ENCODE measurements around the gene SLC39A1. TPM values are rescaled to one million over a fixed set of nuclear protein-coding genes. Genes with fewer than 3 reads are reported as not detected.

SLC39A1 gene
- total and polyA plus RNA-seq, 9 of the 15 experiments (the other 6 are each of a cell fraction or from before 2014, with no cell fraction given), result 9.9 to 81.1 (median 62.7) TPM

DNA sequence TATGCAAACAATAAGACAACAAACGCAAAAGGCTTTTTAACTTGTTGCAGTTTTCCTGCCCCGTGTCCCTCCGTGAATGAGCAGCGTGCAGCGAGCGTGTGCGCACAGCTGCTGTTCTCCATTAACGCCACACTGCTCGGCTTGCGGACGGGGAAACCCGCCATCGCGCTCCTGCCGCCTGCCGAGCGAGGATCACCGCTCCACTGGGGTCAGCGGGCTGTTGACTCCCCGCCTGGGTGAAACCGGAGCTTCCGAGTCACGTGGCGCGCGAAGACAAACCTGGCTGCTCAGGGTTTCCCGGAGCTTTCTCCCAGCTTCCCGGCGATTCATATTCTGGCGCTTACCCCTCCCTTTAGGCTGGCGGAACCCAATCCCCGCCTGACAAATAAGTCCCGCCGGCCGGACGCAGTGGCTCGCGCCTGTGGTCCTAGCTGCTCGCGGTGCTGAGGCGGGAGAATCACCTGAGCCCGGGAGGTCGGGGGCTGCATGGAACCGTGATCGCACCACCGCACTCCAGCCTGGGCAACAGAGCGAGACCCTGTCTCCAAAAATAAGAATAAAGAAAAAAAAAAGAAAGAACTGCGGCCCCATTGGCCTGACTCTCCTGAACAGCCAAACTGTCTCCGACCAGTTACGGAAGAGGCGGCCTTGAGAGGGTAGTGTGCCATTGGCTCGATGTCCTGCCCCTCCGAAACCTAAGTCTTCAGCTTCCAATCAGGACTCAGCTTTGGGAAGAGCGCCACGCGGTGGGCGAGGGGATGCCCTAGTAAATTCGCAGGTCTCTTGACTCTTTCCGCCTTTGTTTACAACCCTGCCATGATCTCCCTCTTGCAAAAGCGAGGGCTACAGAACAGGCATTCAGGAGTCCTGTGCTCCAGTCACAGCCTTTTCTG is 4.0 kb upstream of the SLC39A1 start, which contains the start of gene CREB3L4 (continued):
- TF ChIP-seq, protein P1, sequence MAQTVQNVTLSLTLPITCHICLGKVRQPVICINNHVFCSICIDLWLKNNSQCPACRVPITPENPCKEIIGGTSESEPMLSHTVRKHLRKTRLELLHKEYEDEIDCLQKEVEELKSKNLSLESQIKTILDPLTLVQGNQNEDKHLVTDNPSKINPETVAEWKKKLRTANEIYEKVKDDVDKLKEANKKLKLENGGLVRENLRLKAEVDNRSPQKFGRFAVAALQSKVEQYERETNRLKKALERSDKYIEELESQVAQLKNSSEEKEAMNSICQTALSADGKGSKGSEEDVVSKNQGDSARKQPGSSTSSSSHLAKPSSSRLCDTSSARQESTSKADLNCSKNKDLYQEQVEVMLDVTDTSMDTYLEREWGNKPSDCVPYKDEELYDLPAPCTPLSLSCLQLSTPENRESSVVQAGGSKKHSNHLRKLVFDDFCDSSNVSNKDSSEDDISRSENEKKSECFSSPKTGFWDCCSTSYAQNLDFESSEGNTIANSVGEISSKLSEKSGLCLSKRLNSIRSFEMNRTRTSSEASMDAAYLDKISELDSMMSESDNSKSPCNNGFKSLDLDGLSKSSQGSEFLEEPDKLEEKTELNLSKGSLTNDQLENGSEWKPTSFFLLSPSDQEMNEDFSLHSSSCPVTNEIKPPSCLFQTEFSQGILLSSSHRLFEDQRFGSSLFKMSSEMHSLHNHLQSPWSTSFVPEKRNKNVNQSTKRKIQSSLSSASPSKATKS (CRISPR knock-in tag; IDR thresholded peaks at IDR 0.05), result no peak
- TF ChIP-seq PTBP1 (IDR thresholded peaks at IDR 0.05; ENCODE audit: low read depth, low read length), result 0 out of 2 replicates have a peak, but pooled peaks have one; percentile 14
- 0 out of 2 replicates have a peak, but pooled peaks have one; percentile 37 for TF ChIP-seq ZNF217 (CRISPR knock-in tag; IDR thresholded peaks at IDR 0.05)
- TF ChIP-seq, protein P2, sequence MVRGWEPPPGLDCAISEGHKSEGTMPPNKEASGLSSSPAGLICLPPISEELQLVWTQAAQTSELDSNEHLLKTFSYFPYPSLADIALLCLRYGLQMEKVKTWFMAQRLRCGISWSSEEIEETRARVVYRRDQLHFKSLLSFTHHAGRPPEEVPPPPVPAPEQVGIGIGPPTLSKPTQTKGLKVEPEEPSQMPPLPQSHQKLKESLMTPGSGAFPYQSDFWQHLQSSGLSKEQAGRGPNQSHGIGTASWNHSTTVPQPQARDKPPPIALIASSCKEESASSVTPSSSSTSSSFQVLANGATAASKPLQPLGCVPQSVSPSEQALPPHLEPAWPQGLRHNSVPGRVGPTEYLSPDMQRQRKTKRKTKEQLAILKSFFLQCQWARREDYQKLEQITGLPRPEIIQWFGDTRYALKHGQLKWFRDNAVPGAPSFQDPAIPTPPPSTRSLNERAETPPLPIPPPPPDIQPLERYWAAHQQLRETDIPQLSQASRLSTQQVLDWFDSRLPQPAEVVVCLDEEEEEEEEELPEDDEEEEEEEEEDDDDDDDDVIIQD (CRISPR knock-in tag; IDR thresholded peaks at IDR 0.05), result no peak
- no peak for TF ChIP-seq RBM22 (IDR thresholded peaks at IDR 0.05; ENCODE audit: low read depth, low read length, poor library complexity, severe bottlenecking)
- no peak for TF ChIP-seq ZNF77 (CRISPR knock-in tag; IDR thresholded peaks at IDR 0.05)
- TF ChIP-seq, protein P3, sequence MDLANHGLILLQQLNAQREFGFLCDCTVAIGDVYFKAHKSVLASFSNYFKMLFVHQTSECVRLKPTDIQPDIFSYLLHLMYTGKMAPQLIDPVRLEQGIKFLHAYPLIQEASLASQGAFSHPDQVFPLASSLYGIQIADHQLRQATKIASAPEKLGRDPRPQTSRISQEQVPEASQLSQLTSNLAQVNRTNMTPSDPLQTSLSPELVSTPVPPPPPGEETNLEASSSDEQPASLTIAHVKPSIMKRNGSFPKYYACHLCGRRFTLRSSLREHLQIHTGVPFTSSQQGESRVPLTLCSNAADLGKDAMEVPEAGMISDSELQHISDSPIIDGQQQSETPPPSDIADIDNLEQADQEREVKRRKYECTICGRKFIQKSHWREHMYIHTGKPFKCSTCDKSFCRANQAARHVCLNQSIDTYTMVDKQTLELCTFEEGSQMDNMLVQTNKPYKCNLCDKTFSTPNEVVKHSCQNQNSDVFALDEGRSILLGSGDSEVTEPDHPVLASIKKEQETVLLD (IDR thresholded peaks at IDR 0.05), result 0 out of 2 replicates have a peak, but pooled peaks have one; percentile 24
- TF ChIP-seq, protein P4, sequence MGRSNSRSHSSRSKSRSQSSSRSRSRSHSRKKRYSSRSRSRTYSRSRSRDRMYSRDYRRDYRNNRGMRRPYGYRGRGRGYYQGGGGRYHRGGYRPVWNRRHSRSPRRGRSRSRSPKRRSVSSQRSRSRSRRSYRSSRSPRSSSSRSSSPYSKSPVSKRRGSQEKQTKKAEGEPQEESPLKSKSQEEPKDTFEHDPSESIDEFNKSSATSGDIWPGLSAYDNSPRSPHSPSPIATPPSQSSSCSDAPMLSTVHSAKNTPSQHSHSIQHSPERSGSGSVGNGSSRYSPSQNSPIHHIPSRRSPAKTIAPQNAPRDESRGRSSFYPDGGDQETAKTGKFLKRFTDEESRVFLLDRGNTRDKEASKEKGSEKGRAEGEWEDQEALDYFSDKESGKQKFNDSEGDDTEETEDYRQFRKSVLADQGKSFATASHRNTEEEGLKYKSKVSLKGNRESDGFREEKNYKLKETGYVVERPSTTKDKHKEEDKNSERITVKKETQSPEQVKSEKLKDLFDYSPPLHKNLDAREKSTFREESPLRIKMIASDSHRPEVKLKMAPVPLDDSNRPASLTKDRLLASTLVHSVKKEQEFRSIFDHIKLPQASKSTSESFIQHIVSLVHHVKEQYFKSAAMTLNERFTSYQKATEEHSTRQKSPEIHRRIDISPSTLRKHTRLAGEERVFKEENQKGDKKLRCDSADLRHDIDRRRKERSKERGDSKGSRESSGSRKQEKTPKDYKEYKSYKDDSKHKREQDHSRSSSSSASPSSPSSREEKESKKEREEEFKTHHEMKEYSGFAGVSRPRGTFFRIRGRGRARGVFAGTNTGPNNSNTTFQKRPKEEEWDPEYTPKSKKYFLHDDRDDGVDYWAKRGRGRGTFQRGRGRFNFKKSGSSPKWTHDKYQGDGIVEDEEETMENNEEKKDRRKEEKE (IDR thresholded peaks at IDR 0.05; ENCODE audit: borderline replicate concordance in 1 of 2, control insufficient read depth in 1 of 2, low read depth in 2 of 2, low read length in 1 of 2), result no peak
- 0 out of 2 replicates have a peak, but pooled peaks have one; percentile 21 for TF ChIP-seq XRCC5 (IDR thresholded peaks at IDR 0.05; ENCODE audit: low read depth, low read length)
- TF ChIP-seq ZNF584 (CRISPR knock-in tag; IDR thresholded peaks at IDR 0.05; ENCODE audit: low read depth), result no peak
- no peak for TF ChIP-seq ZNF263 (CRISPR knock-in tag; IDR thresholded peaks at IDR 0.05; ENCODE audit: borderline replicate concordance)
- no peak for TF ChIP-seq ZNF41 (CRISPR knock-in tag; conservative IDR thresholded peaks at IDR 0.05)
- no peak for TF ChIP-seq ZNF274 (IDR thresholded peaks at IDR 0.05; ENCODE audit: borderline replicate concordance, low read depth, low read length)
- TF ChIP-seq, protein P5, sequence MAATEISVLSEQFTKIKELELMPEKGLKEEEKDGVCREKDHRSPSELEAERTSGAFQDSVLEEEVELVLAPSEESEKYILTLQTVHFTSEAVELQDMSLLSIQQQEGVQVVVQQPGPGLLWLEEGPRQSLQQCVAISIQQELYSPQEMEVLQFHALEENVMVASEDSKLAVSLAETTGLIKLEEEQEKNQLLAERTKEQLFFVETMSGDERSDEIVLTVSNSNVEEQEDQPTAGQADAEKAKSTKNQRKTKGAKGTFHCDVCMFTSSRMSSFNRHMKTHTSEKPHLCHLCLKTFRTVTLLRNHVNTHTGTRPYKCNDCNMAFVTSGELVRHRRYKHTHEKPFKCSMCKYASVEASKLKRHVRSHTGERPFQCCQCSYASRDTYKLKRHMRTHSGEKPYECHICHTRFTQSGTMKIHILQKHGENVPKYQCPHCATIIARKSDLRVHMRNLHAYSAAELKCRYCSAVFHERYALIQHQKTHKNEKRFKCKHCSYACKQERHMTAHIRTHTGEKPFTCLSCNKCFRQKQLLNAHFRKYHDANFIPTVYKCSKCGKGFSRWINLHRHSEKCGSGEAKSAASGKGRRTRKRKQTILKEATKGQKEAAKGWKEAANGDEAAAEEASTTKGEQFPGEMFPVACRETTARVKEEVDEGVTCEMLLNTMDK (IDR thresholded peaks at IDR 0.05; ENCODE audit: borderline replicate concordance, insufficient read depth, low read depth, low read length, poor library complexity, severe bottlenecking), result peak; percentile 80
